ENCODE results near the gene PLEKHM3.

The PLEKHM3 gene

DNA sequence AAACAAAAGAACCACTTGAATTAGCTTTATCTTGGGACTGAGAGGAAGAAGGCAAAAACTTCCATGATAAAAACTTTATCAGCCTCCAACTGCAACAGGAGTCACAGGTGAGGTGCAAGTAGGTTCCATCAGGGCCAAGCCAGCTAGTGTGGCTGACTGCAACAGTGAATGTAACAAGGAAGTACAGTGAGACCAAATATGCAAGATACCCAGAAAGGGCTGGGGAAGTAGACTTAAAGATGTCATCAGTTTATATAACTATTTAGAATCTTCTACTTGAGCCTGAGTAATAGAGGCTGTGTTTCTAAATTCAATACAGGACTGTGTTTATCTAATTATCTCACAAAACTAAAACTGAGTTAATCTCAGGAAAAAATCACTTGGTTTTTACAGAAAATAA, 14.8 kb downstream of the PLEKHM3 start:
- Histone ChIP-seq H3K27me3 (replicated peaks) (no peaks in the 10 kb centered on the region), H3K36me3 (replicated peaks) (no peaks in the 10 kb centered on the region), H3K4me3 (ENCODE audit: low read depth, low read length) (no peak overlapping the region), H3K27ac (no peak overlapping the region)
- TF ChIP-seq, protein P1, sequence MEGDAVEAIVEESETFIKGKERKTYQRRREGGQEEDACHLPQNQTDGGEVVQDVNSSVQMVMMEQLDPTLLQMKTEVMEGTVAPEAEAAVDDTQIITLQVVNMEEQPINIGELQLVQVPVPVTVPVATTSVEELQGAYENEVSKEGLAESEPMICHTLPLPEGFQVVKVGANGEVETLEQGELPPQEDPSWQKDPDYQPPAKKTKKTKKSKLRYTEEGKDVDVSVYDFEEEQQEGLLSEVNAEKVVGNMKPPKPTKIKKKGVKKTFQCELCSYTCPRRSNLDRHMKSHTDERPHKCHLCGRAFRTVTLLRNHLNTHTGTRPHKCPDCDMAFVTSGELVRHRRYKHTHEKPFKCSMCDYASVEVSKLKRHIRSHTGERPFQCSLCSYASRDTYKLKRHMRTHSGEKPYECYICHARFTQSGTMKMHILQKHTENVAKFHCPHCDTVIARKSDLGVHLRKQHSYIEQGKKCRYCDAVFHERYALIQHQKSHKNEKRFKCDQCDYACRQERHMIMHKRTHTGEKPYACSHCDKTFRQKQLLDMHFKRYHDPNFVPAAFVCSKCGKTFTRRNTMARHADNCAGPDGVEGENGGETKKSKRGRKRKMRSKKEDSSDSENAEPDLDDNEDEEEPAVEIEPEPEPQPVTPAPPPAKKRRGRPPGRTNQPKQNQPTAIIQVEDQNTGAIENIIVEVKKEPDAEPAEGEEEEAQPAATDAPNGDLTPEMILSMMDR (IDR thresholded peaks at IDR 0.05; ENCODE audit: low read depth, low read length, missing control alignments): no peak
- no peak for DNase-seq
- in situ Hi-C loops (cut with HindIII; ENCODE audit: low pct_ligation_motif_present, low sequenced_read_pairs): no loop called here

DNA sequence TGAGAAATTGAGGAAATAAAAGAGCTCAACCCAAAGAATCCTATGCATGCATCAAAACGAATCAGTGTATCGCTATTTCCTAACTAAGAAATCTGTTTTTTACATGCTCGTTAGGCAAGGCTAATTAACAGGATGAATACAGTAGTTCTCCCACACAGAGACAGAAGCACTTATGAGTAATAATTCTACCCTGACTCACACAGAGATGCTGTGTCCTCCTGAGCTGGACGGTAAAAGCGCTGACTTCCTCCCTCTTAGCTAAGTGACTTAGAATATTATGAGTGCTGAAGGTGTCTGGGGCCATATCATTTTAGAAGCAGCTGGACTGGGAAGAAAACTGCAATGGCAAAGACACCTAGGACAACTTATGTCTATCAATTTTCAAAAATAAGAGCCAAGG, 18.5 kb downstream of the PLEKHM3 start:
- no peaks in the 10 kb centered on the region for H3K27me3 ChIP-seq (replicated peaks)
- no peak overlapping the region for H3K4me3 ChIP-seq (ENCODE audit: low read depth, low read length)
- H3K36me3 ChIP-seq (replicated peaks): no peaks in the 10 kb centered on the region
- no peak overlapping the region for H3K27ac ChIP-seq
- in situ Hi-C loops (cut with HindIII; ENCODE audit: low pct_ligation_motif_present, low sequenced_read_pairs): no loop called here
- TF ChIP-seq, protein P1 (IDR thresholded peaks at IDR 0.05; ENCODE audit: low read depth, low read length, missing control alignments): no peak
- no peak for DNase-seq

DNA sequence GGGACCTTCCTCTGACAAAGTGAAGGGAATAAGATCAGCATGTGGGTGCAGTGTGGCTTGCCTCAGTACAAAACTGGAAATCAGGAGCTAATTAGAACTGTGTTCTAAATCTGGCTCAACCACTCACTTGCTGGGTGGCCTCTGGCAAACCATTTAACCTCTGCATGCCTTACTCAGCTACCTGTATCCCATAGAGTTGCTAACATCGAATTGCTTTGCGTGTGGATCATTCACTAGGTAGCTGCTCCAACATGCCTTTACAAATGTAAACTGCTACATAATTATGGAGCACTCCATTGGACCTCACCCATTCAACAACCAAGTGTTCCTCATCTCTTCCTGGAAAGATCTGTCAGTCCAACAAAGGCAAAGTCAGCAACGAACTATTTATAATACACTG, 19.0 kb downstream of the PLEKHM3 start:
- Histone ChIP-seq H3K27me3 (replicated peaks) (no peaks in the 10 kb centered on the region), H3K27ac (no peak overlapping the region), H3K36me3 (replicated peaks) (no peaks in the 10 kb centered on the region), H3K4me3 (ENCODE audit: low read depth, low read length) (no peak overlapping the region)
- TF ChIP-seq, protein P1 (IDR thresholded peaks at IDR 0.05; ENCODE audit: low read depth, low read length, missing control alignments): no peak
- no peak for DNase-seq
- in situ Hi-C loops (cut with HindIII; ENCODE audit: low pct_ligation_motif_present, low sequenced_read_pairs): no loop called here

DNA sequence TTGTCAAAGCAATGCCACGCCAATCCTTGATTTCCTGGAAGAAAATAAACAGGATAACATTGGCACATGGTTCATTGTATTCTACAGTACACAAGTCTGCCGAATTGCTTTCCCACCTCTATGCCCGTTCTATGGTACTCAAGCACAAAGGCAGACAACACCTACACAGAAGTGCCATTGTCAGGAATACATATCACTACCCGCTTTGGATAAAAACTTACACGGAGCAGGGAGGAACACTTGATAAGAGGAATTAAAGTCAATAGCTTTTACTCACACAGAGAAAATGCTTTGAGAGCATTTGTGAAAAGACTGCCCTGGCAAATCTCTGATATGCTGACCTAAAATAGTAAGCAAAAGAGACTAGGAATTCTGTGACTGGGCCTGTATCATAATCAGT, 23.4 kb downstream of the PLEKHM3 start:
- Histone ChIP-seq H3K27me3 (replicated peaks) (no peaks in the 10 kb centered on the region), H3K36me3 (replicated peaks) (no peaks in the 10 kb centered on the region), H3K27ac (no peak overlapping the region), H3K4me3 (ENCODE audit: low read depth, low read length) (no peak overlapping the region)
- TF ChIP-seq, protein P1 (IDR thresholded peaks at IDR 0.05; ENCODE audit: low read depth, low read length, missing control alignments): no peak
- DNase-seq: no peak
- in situ Hi-C loops (cut with HindIII; ENCODE audit: low pct_ligation_motif_present, low sequenced_read_pairs): no loop called here

DNA sequence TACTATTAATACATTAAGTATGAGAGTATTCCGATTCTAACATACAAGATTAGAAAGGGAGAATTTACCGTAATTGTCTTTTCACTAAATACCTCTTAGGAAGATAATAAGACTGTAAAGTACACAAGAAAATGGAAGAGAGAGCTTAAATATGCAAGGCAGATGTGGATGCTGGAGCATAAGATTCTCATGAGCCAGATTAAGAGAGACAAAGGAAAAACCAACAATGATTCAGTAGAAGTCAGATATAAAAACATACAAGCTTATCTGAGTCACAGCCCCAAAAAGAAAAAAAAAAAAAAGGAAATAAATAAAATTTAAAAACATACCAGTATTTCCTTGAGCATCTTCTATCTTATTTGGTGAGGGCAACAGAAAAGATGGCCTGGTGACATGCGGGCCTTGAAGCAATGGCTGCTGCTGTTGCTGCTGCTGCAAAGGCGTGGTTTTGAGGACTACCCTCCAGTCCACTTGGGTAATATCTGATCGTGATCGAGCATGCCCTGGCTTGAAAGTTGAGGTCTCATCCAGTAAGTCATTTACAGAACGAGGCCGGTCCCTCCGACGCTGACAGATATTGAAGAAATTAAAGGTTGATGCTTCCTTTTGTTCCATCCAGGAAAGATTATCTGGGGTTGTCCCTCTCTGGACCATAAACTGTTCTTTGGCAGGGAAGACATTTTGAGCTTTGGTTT, 24.5 kb downstream of the PLEKHM3 start:
- in situ Hi-C loops (cut with HindIII; ENCODE audit: low pct_ligation_motif_present, low sequenced_read_pairs): no loop called here
- H3K27me3 ChIP-seq (replicated peaks): no peaks in the 10 kb centered on the region
- no peak overlapping the region for H3K4me3 ChIP-seq (ENCODE audit: low read depth, low read length)
- DNase-seq: no peak
- H3K27ac ChIP-seq: no peak overlapping the region
- H3K36me3 ChIP-seq (replicated peaks): no peaks in the 10 kb centered on the region
- TF ChIP-seq, protein P1 (IDR thresholded peaks at IDR 0.05; ENCODE audit: low read depth, low read length, missing control alignments): no peak

DNA sequence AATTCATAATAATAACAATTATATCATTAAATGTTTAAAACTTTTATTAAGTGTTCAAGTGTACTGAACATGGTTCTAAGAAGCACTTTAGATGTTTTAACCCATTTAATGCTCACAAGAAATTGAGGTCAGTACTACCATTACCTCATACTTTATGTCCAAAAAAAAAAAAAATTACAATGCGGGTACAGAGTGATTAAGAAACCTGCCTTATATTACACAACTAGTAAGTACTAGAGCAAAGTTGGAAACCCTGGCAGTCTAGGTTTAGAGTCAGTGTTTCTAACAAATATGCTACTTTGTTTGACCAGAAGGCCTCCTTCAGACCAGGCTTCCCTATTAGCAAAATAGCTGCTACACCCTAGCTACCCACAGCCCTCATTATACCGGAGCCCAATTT, 28.5 kb downstream of the PLEKHM3 start:
- TF ChIP-seq, protein P1 (IDR thresholded peaks at IDR 0.05; ENCODE audit: low read depth, low read length, missing control alignments): no peak
- no peaks in the 10 kb centered on the region for H3K36me3 ChIP-seq (replicated peaks)
- DNase-seq: no peak
- no peaks in the 10 kb centered on the region for H3K27me3 ChIP-seq (replicated peaks)
- in situ Hi-C loops (cut with HindIII; ENCODE audit: low pct_ligation_motif_present, low sequenced_read_pairs): no loop called here
- no peak overlapping the region for H3K4me3 ChIP-seq (ENCODE audit: low read depth, low read length)
- no peak overlapping the region for H3K27ac ChIP-seq

All from brain microvascular endothelial cell (primary cell).